NCI-H1417 treated with DMSO at 0.1 percent for 48 hours (cell line): ENCODE data around the gene SCAPER.

Source experiments
- DNase-seq: peaks from one replicate; lab custom pipeline; 2025; lab: John Stamatoyannopoulos, UW

SCAPER gene

DNA sequence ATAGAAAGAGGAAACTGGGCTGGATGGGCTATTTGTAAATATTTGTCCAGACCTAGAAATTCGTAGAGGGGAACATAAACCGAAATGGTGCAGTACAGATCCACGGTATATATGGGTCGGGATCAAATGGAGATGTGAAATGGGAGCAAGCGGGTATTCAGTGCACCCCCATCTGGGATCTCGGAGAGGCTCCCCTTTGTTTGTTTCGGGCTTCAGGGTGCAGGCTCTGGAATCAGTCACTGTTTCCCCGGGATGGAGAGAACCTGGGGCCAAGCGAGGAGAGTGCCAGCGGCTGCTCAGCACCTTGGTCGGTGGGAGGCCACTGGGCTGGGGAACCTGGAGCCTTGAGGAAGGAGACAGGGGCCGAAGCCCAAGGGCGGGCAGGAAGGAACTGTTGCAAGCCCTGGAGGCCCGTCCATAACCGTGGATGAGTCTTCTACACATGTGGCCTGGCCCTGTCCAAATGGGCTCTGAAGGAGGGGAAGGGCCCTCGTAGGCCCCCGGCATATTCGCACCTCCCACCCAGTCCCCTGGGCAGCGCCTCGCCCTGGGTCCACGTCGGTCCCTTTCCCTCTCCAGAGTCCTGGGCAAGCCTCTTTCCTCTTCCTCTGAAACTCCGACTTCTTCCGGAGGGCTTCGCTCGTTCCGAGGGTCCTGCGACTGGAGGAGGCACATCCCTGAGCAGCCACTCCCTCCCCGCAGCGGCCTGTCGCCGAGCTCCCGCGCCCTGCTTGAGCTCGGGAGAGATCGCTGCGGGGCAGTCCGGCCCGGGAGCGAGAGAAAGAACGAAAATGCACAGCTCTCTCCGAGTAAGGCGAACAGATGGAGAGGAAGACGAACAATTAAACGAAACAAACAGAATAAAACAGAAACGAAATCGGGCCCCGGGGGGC, 565.6 kb downstream of the SCAPER start:
- no peak for DNase-seq

DNA sequence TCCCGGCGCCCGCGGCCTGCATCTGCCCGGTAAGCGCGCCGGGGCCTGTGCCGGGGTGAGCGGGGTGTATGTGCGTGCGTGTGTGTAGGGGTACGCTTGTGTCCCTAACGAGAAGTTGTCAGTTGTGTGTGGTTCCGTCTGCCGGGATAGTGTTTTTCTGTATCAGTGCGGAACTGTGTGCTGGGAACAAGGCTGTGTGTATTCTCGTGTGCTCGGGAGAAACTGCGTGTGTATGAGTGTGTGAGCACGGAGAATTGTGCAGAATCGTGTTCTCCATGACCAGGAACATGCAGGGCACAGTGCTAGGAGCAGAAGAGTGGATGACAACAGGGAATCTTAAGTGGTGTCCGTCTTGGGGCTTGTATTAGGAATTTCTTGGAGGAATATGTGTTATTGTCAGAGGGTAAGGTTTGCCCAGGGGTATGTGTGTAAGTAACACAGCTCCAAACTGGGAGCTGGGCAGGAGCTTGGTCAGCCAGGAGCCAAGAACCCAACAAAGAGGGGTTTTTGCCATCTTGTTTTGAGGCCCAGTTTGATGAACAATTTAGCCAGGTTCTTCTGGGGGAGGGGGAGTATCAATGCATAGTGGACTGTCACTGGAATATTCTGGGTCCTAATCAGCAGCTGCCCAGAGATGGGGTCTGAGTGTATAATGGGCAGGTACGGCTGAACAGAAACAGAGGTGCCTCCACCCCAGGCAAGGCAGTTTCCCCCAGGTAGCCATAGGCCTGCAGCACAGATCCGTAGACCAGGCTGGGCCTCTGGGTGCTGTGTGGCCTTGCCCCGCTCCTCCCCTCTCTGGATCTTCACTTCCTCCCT, 566.4 kb downstream of the SCAPER start:
- no peak for DNase-seq

GRCh38 chr15:76337696-76338485, 567.2 kb downstream of the SCAPER start:
- DNase-seq, result no peak

DNA sequence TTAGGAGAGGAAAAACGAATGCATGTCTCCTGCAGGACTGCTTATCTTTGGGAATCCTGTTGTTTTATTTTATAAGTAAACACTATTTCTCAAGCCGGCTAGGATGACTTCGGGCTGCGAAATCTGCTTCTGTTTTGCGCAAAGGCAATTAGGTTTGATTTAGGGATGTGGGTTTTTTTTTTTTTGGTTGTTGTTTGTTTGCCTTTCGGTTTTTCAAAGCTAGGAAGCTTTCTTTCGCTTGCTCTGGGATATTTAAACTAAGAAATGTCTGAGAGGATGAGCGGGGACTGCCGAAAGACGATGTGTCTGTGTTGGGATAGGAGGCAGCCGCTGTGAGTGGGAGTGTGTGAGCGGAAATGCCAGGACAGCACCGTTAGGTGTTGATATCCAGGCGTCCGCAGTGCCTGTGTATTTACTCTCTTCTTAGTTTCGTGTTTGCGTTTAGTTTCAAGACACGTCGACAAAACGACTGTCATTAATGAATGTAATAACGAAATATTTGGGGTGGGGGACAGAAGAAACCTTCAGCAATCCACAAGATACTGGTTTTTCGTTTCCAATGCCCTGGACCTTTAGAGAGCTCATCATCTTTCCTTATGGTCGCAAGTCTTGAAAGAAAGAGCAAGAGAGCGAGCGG, 568.0 kb downstream of the SCAPER start:
- DNase-seq, result no peak

DNA sequence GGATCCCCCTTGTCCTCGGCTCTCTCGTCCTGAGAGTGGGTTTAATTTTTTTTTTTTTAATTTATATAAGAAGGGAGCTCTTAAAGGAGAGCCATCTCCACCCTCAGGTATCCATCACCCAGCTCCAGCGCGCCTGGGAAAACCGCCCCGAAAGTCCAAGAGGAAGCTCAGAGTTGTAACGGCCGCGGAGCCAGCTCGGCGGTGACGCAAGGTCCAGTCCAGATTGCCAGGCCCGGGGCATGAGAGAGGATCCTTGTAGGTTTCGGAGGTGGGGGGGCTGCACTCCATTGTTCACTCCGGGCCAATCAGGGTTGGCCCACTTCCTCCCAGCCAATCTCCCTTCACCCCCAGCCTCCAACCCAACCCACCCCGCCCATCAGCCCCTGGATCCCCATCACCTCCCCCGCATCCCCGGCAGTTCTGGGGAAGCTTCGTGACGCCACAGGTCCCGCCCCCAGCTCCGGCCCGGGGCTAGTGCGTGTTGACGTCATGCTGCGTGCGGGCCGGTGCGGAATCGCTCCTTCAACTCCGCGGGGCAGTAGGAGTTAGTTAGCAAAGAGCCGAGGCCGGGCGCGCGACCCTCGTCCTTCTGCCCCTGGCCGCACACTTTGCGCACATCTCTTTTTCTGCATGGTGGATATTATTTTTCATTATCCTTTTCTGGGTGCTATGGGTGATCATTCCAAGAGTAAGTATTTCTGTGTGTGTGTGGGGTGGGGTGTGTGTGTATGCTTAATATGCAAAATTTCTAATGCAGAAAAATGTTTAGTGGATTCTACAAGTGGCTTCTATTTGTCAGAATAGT, 568.7 kb downstream of the SCAPER start, which contains the start of gene ISL2:
TSS of gene ISL2 (plus strand) at position 520 of the 805 bp plus-strand sequence. CDS start at position 631, 111 bp downstream.
- no peak for DNase-seq

- DNase-seq, result no peak
These were observed 569.6 kb downstream of the SCAPER start for GRCh38 chr15:76335307-76336253.

- no peak for DNase-seq
These were observed 570.5 kb downstream of the SCAPER start for GRCh38 chr15:76334438-76335306.

- no peak for DNase-seq
These were observed 571.3 kb downstream of the SCAPER start for GRCh38 chr15:76333720-76334437.

- no peak for DNase-seq
These were observed 571.8 kb downstream of the SCAPER start for GRCh38 chr15:76333309-76333708.

GRCh38 chr15:76332796-76333195, 572.3 kb downstream of the SCAPER start:
- DNase-seq, result no peak

GRCh38 chr15:76330080-76330680, 575.0 kb downstream of the SCAPER start:
- no peak for DNase-seq

DNA sequence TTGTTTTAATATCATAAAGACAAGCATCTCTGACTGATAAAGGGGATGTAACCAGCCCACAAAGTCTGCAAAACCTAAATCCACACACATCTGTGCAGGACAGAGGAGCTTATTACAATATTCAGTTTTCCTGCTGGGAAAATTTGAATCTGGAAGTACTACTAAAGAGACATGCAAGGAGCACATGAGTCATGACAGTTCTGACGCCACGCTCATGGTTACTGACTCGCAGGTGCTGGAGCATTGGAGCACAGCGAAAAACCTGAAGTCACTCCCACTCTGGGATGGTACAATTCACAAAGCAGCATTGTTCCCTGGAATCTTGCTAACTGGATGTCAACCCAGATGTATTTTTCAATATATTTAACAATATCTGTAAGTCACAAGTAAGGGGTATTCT, 576.2 kb downstream of the SCAPER start:
- no peak for DNase-seq

DNA sequence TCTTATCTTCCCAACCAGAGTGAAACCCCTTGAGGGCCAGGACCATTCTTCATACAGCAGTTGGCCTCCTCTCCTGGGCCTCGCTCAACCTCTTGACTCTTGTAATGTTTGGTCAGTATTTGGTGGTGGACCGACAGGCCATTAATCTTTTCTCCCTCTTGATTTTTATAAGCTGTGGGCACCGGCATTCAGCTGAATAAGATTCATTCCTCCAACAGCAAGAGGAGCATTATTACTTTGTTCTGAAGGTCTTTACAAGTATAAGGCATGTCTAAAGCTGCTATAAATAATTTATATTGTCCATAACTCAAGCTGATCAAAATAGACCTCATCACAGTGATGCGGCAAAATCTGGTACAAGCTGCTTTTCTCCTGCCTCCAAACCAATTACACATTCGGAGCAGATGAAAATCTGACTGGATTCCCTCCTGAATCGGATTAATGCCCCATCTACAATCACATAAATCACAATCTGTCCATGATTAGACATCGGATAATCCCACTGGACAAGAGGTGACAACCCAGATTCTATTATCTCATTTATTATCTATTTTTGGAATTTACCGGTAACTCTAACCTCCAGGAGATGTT, 576.9 kb downstream of the SCAPER start:
- no peak for DNase-seq

- no peak for DNase-seq
These were observed 577.7 kb downstream of the SCAPER start for GRCh38 chr15:76327191-76328105.

GRCh38 chr15:76325704-76326103, 579.4 kb downstream of the SCAPER start:
- DNase-seq, result no peak

DNA sequence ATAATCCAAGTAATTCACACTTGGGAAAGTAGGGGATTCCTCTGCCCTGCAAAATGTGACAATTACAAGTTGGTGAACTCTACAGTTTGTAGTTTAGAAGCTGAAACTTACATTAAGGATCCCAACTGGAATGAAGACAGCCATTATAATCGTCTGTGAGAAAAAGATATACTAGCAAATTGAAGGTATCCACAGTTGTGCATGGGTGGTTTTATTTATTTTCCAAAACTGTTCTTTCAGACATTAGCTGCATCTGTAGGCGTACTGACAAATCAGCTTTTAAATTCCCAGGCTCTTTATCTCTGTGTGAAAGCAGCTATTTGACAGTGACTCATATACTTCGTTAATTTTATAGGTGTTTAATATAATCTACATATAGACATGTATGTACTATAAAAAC, 581.1 kb downstream of the SCAPER start:
- DNase-seq, result no peak
